PC-9 (cell line): Measurements from ENCODE around the gene SH3BP4.

Experiments
- EZH2 ChIP-seq: fragments of 200-600 bp; sonication (generic); IDR thresholded peaks from 2 replicates; pipeline ENCODE4 v1.8.0; 2017; ENCODE audit warnings: antibody characterized with exemption, low read depth
- TF ChIP-seq, protein P1 (sequence below): fragments of 200-600 bp; sonication (generic); conservative IDR thresholded peaks from 2 replicates; pipeline ENCODE4 v1.6.1; 2017; ENCODE audit warnings: mixed run types, antibody characterized with exemption, mild to moderate bottlenecking, moderate library complexity

DNA sequence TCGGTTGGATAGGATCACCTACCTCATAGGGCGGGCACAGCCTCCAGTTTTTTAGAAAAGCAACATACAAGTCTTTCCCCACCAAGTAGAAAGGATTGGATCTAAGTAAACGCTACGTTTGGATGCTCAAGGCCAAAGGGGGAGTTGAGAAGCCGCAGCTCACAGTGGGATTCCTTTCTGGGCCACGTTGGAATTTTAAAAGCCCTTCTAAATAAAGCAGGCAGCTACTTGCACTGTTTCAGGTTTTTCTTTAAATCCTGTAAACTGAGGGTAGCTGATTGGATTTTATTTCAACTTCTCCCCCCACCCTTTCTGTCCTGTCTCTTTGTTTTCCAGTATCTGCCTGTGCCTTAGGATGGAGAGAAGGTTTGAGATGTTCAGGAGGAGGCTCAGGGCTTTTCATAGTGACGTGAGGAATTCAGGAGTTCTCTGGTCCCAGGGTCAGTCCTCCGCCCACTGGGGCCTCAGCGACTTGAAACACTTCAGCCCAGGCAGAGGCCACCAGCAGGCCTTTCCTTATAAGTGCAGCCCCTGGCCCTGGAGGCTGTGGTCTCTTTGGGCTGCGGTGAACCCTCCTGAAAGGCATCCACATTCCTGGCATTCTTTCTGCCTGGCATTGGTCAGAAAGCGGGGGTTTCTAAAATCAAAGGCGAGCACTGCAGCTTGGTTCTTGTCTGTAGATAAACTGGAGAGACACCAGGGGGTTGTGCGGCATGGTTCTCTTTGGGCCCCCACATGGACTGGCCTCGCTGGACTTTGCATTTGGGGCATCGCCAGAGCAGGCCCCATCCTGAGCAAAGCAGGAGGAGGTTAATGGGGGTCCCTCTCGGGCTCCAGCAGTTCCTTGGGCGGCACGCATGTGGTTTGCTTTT lies 44.5 kb downstream of the SH3BP4 start:
- TF ChIP-seq, protein P1, sequence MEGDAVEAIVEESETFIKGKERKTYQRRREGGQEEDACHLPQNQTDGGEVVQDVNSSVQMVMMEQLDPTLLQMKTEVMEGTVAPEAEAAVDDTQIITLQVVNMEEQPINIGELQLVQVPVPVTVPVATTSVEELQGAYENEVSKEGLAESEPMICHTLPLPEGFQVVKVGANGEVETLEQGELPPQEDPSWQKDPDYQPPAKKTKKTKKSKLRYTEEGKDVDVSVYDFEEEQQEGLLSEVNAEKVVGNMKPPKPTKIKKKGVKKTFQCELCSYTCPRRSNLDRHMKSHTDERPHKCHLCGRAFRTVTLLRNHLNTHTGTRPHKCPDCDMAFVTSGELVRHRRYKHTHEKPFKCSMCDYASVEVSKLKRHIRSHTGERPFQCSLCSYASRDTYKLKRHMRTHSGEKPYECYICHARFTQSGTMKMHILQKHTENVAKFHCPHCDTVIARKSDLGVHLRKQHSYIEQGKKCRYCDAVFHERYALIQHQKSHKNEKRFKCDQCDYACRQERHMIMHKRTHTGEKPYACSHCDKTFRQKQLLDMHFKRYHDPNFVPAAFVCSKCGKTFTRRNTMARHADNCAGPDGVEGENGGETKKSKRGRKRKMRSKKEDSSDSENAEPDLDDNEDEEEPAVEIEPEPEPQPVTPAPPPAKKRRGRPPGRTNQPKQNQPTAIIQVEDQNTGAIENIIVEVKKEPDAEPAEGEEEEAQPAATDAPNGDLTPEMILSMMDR: no peak
- no peak for TF ChIP-seq EZH2
